SK-N-SH (cell line): ENCODE data around the gene ASAP3. TPM values are rescaled to one million over a fixed set of nuclear protein-coding genes. Genes with fewer than 3 reads are reported as not detected.

Experiments
- CTCF ChIA-PET: fragments of 300-600, 350-600 bp; formaldehyde crosslinking; extraction: SDS; loops from one replicate; lab custom pipeline; 2021; lab: Yijun Ruan, JAX
- POLR2A ChIA-PET: fragments of 350-600 bp; sonication (Branson Sonifier 250); formaldehyde crosslinking; extraction: SDS; loops from one replicate; lab custom pipeline; 2020; ENCODE audit warnings: antibody characterized with exemption, inconsistent platforms; lab: Yijun Ruan, JAX
- DNase-seq: peaks from one replicate; pipeline ENCODE4 v3.0.0; 2012
- H2AFZ ChIP-seq: fragments of 200-600 bp; sonication (generic); 2 replicates; pipeline ENCODE4 v1.8.1; 2016; ENCODE audit warnings: antibody characterized with exemption, mild to moderate bottlenecking, low read depth
- H3F3A ChIP-seq: fragments of 200-600 bp; sonication (generic); replicated peaks from 2 replicates; pipeline ENCODE3; 2016; ENCODE audit warnings: antibody characterized with exemption, mild to moderate bottlenecking; ENCODE audit not compliant: insufficient read depth
- H3K27ac ChIP-seq, 2 experiments: fragments of 200-500 bp in 1 of 2; fragments of 200-600 bp in 1 of 2; sonication (Bioruptor generic) in 1 of 2; sonication (generic), shearing (Covaris generic) in 1 of 2; 2 replicates each; pipeline versions ENCODE4 v1.5.1 to v1.6.1; 2014 to 2016; ENCODE audit warnings: low read depth in 2 of 2, inconsistent platforms in 1 of 2, low read length in 1 of 2, mild to moderate bottlenecking in 1 of 2, mixed read lengths in 1 of 2
- H3K27me3 ChIP-seq: fragments of 200-600 bp; sonication (generic), shearing (Covaris generic); 2 replicates; pipeline ENCODE4 v1.6.1; 2016; ENCODE audit warnings: mixed run types; ENCODE audit not compliant: insufficient read depth
- H3K36me3 ChIP-seq, 2 experiments: fragments of 200-500 bp in 1 of 2; fragments of 200-600 bp in 1 of 2; sonication (Bioruptor generic) in 1 of 2; sonication (generic) in 1 of 2; replicated peaks in 1 of 2; 2 replicates each; pipeline versions ENCODE3 to v1.5.1; 2014 to 2016; ENCODE audit warnings: low read length in 1 of 2, mild to moderate bottlenecking in 1 of 2; ENCODE audit not compliant: insufficient read depth in 2 of 2, control insufficient read depth in 1 of 2
- H3K4me1 ChIP-seq, 2 experiments: fragments of 200-500 bp in 1 of 2; fragments of 200-600 bp in 1 of 2; sonication (Bioruptor generic) in 1 of 2; sonication (generic), shearing (Covaris generic) in 1 of 2; 2 replicates each; pipeline versions ENCODE4 v1.5.1 to v1.6.1; 2014 to 2016; ENCODE audit warnings: low read depth in 1 of 2, low read length in 1 of 2, mixed run types in 1 of 2; ENCODE audit not compliant: insufficient read depth in 2 of 2, control insufficient read depth in 1 of 2
- H3K4me2 ChIP-seq: fragments of 200-600 bp; sonication (generic), shearing (Covaris generic); 2 replicates; pipeline ENCODE4 v1.6.1; 2017; ENCODE audit warnings: mixed run types
- H3K4me3 ChIP-seq, 2 experiments: fragments of 200-500 bp in 1 of 2; fragments of 200-600 bp in 1 of 2; sonication (Bioruptor generic) in 1 of 2; sonication (generic), shearing (Covaris generic) in 1 of 2; 2 replicates each; pipeline versions ENCODE4 v1.5.1 to v1.8.1; 2014 to 2016; ENCODE audit warnings: low read depth in 2 of 2, inconsistent platforms in 1 of 2, low read length in 1 of 2, mild to moderate bottlenecking in 1 of 2, mixed read lengths in 1 of 2, moderate library complexity in 1 of 2
- H3K79me2 ChIP-seq: fragments of 200-600 bp; sonication (generic); 2 replicates; pipeline ENCODE4 v1.8.1; 2017; ENCODE audit warnings: mild to moderate bottlenecking; ENCODE audit not compliant: insufficient read depth
- H3K9ac ChIP-seq: fragments of 200-600 bp; sonication (generic); 2 replicates; pipeline ENCODE4 v1.6.1; 2017; ENCODE audit warnings: mixed run types
- H3K9me2 ChIP-seq: fragments of 200-600 bp; sonication (generic); 2 replicates; pipeline ENCODE4 v1.6.1; 2017; ENCODE audit warnings: mixed run types
- H3K9me3 ChIP-seq: fragments of 200-600 bp; sonication (generic); 2 replicates; pipeline ENCODE4 v1.6.1; 2017; ENCODE audit warnings: mixed run types, mild to moderate bottlenecking, moderate library complexity
- H4K20me1 ChIP-seq: fragments of 200-600 bp; sonication (generic); 2 replicates; pipeline ENCODE4 v1.6.1; 2017; ENCODE audit warnings: mild to moderate bottlenecking, mixed run types; ENCODE audit not compliant: insufficient read depth
- FOSL2 ChIP-seq: IDR thresholded peaks from 2 replicates; pipeline ENCODE4 v1.4.0; 2012; ENCODE audit warnings: low read depth, mild to moderate bottlenecking, moderate library complexity, borderline replicate concordance
- NFIC ChIP-seq: IDR thresholded peaks from 2 replicates; pipeline ENCODE4 v1.4.0; 2012; ENCODE audit warnings: borderline replicate concordance
- NRF1 ChIP-seq: IDR thresholded peaks from 2 replicates; pipeline ENCODE4 v1.6.1; 2012; ENCODE audit warnings: low read depth, mild to moderate bottlenecking, low read length
- RXRA ChIP-seq: IDR thresholded peaks from 2 replicates; pipeline ENCODE4 v1.4.0; 2012; ENCODE audit warnings: low read depth, mild to moderate bottlenecking, borderline replicate concordance
- TAF1 ChIP-seq: IDR thresholded peaks from 2 replicates; pipeline ENCODE4 v1.6.1; 2012; ENCODE audit warnings: low read depth, mild to moderate bottlenecking, low read length, moderate library complexity, borderline replicate concordance
- TCF12 ChIP-seq: IDR thresholded peaks from 2 replicates; pipeline ENCODE4 v1.4.0; 2012
- TEAD4 ChIP-seq: IDR thresholded peaks from 2 replicates; pipeline ENCODE4 v1.4.0; 2012; ENCODE audit warnings: mild to moderate bottlenecking, borderline replicate concordance; ENCODE audit not compliant: insufficient read depth
- WGBS: methylation state at CpG from one replicate; pipeline ENCODE4 v1.1.6; 2017; ENCODE audit warnings: low lambda C conversion rate; 5-methylcytosine and 5-hydroxymethylcytosine counted together
- polyA plus RNA-seq, 3 experiments: library from polyadenylated mRNA; depleted of rRNA; stranded (reverse); fragments of >200 nt; gene quantifications; 2 replicates each; pipeline ENCODE4 v1.2.3, GENCODE V29; 2012
- TF ChIP-seq, protein P1 (sequence below): IDR thresholded peaks from 2 replicates; pipeline ENCODE4 v1.4.0; 2012; ENCODE audit warnings: low read depth, borderline replicate concordance
- TF ChIP-seq, protein P2 (sequence below): fragments of 150-350 bp; IDR thresholded peaks from 2 replicates; pipeline ENCODE4 v1.6.1; 2017; ENCODE audit warnings: antibody characterized with exemption, low read length, low read depth, borderline replicate concordance
- TF ChIP-seq, protein P3 (sequence below): IDR thresholded peaks from 2 replicates; pipeline ENCODE4; 2012
- TF ChIP-seq, protein P4 (sequence below): IDR thresholded peaks from 2 replicates; pipeline ENCODE4 v1.6.1; 2012; ENCODE audit warnings: mild to moderate bottlenecking, low read depth, low read length, moderate library complexity
- TF ChIP-seq, protein P5 (sequence below): IDR thresholded peaks from 2 replicates; pipeline ENCODE4 v1.4.0; 2012; ENCODE audit warnings: low read depth, borderline replicate concordance
- TF ChIP-seq, protein P6 (sequence below): IDR thresholded peaks from 2 replicates; pipeline ENCODE4 v1.4.0; 2012; ENCODE audit warnings: low read depth

ASAP3 gene
- polyA plus RNA-seq, 1 of the 3 experiments (the other 2 are of a cell fraction), result 19.6 TPM

DNA sequence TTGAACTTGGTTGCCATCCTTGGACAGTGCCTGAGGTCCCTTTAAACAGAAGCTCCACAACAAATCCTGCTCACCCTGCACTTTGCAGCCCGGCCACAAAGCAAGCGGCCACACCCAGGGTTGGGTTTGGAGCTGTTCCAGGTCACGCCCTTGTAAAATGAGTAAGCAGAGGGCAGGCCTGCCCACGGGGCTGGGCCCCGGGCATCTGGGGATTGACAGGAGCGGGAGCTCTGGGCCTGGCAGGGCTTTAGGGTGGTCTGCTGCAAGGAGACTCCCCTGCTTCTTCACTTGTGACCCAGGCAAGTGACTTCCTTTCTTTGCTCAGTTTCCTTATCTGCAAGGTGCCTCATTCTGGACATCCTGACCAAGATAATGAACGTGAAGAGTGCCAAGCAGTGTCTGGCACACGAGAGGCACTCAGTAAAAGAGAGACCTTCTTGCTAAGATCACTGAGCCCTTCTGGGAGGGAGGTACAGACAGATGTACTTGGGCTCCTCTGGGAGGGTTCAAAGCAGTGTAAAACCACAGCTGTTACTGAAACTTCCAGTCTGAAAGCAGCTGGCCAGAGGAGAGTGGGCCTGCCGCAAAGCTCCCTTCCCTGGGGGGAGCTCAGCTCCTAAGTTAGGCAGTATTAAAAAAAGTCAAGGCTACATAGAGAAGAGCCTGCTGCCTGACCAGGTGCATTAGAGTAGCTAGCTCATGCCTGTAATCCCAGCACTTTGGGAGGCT lies 44.4 kb upstream of the ASAP3 start:
- H3K9me3 ChIP-seq, result no peaks in the 10 kb centered on the region
- H3K27me3 ChIP-seq, result no peaks in the 10 kb centered on the region
- H3K4me1 ChIP-seq, result peaks cover 11 to 38% of the 10 kb centered on the region in 2 experiments; a peak in 3 of 4 replicates
- TF ChIP-seq NRF1, result no peak
- TF ChIP-seq, protein P1, sequence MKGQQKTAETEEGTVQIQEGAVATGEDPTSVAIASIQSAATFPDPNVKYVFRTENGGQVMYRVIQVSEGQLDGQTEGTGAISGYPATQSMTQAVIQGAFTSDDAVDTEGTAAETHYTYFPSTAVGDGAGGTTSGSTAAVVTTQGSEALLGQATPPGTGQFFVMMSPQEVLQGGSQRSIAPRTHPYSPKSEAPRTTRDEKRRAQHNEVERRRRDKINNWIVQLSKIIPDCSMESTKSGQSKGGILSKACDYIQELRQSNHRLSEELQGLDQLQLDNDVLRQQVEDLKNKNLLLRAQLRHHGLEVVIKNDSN, result no peak
- peak; percentile 30; the same call in 1 of the 2 replicates for TF ChIP-seq TCF12
- TF ChIP-seq, protein P2, sequence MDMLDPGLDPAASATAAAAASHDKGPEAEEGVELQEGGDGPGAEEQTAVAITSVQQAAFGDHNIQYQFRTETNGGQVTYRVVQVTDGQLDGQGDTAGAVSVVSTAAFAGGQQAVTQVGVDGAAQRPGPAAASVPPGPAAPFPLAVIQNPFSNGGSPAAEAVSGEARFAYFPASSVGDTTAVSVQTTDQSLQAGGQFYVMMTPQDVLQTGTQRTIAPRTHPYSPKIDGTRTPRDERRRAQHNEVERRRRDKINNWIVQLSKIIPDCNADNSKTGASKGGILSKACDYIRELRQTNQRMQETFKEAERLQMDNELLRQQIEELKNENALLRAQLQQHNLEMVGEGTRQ, result no peak
- TF ChIP-seq TAF1, result no peak
- TF ChIP-seq, protein P3, sequence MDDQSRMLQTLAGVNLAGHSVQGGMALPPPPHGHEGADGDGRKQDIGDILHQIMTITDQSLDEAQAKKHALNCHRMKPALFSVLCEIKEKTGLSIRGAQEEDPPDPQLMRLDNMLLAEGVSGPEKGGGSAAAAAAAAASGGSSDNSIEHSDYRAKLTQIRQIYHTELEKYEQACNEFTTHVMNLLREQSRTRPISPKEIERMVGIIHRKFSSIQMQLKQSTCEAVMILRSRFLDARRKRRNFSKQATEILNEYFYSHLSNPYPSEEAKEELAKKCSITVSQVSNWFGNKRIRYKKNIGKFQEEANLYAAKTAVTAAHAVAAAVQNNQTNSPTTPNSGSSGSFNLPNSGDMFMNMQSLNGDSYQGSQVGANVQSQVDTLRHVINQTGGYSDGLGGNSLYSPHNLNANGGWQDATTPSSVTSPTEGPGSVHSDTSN, result peak; percentile 58
- peak; percentile 82 for TF ChIP-seq NFIC
- no peak for TF ChIP-seq RXRA
- TF ChIP-seq, protein P4, sequence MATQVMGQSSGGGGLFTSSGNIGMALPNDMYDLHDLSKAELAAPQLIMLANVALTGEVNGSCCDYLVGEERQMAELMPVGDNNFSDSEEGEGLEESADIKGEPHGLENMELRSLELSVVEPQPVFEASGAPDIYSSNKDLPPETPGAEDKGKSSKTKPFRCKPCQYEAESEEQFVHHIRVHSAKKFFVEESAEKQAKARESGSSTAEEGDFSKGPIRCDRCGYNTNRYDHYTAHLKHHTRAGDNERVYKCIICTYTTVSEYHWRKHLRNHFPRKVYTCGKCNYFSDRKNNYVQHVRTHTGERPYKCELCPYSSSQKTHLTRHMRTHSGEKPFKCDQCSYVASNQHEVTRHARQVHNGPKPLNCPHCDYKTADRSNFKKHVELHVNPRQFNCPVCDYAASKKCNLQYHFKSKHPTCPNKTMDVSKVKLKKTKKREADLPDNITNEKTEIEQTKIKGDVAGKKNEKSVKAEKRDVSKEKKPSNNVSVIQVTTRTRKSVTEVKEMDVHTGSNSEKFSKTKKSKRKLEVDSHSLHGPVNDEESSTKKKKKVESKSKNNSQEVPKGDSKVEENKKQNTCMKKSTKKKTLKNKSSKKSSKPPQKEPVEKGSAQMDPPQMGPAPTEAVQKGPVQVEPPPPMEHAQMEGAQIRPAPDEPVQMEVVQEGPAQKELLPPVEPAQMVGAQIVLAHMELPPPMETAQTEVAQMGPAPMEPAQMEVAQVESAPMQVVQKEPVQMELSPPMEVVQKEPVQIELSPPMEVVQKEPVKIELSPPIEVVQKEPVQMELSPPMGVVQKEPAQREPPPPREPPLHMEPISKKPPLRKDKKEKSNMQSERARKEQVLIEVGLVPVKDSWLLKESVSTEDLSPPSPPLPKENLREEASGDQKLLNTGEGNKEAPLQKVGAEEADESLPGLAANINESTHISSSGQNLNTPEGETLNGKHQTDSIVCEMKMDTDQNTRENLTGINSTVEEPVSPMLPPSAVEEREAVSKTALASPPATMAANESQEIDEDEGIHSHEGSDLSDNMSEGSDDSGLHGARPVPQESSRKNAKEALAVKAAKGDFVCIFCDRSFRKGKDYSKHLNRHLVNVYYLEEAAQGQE, result no peak
- no peak; the same call in 1 of the 2 replicates for TF ChIP-seq FOSL2
- TF ChIP-seq, protein P5, sequence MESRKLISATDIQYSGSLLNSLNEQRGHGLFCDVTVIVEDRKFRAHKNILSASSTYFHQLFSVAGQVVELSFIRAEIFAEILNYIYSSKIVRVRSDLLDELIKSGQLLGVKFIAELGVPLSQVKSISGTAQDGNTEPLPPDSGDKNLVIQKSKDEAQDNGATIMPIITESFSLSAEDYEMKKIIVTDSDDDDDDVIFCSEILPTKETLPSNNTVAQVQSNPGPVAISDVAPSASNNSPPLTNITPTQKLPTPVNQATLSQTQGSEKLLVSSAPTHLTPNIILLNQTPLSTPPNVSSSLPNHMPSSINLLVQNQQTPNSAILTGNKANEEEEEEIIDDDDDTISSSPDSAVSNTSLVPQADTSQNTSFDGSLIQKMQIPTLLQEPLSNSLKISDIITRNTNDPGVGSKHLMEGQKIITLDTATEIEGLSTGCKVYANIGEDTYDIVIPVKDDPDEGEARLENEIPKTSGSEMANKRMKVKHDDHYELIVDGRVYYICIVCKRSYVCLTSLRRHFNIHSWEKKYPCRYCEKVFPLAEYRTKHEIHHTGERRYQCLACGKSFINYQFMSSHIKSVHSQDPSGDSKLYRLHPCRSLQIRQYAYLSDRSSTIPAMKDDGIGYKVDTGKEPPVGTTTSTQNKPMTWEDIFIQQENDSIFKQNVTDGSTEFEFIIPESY, result no peak
- TF ChIP-seq, protein P6, sequence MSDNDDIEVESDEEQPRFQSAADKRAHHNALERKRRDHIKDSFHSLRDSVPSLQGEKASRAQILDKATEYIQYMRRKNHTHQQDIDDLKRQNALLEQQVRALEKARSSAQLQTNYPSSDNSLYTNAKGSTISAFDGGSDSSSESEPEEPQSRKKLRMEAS, result peak; percentile 56; the same call in 1 of the 2 replicates
- no peak for TF ChIP-seq TEAD4
- CTCF ChIA-PET, result interaction anchor here (0.8 to 29.7 kb wide), 9 partner anchors 9 to 182 kb away, joined by 3 to 503 read pairs (median 5); no protein-coding TSS in a partner anchor
- H3K9me2 ChIP-seq, result no peaks in the 10 kb centered on the region
- H3K27ac ChIP-seq, result no peak overlapping the region
- peak overlapping the region; percentile 53; the same call in 1 of the 2 replicates for H2AFZ ChIP-seq
- POLR2A ChIA-PET, result interaction anchor here (1.0 kb wide), 1 partner anchor 20 kb away, joined by 3 read pairs; no protein-coding TSS in a partner anchor
- H3K36me3 ChIP-seq, result no peaks in the 10 kb centered on the region
- H4K20me1 ChIP-seq, result no peaks in the 10 kb centered on the region
- H3K4me2 ChIP-seq, result 0 out of 2 replicates have a peak overlapping the region, but pooled peaks have one; percentile 19
- DNase-seq, result peak; percentile 45
- 25% methylated on average over 9 of the region's 9 CpGs for WGBS
- H3F3A ChIP-seq, result peaks cover 18% of the 10 kb centered on the region
- no peak overlapping the region for H3K9ac ChIP-seq
- no peak overlapping the region for H3K4me3 ChIP-seq
- no peaks in the 10 kb centered on the region for H3K79me2 ChIP-seq
